A673 (cell line): ENCODE results near the gene GRHL3.

Source experiments
- CTCF ChIP-seq: fragments of 300-800, 200-600 bp; sonication (generic); conservative IDR thresholded peaks from 2 replicates; pipeline ENCODE4 v1.5.1; 2017; ENCODE audit warnings: low read depth, mild to moderate bottlenecking, antibody characterized with exemption, low read length, moderate library complexity, mixed read lengths
- EZH2 ChIP-seq: fragments of 200-600 bp; sonication (generic); IDR thresholded peaks from 2 replicates; pipeline ENCODE4 v1.6.1; 2017; ENCODE audit warnings: borderline replicate concordance, low read depth, mild to moderate bottlenecking, mixed read lengths, antibody characterized with exemption, low read length; ENCODE audit not compliant: poor library complexity, severe bottlenecking

- TF ChIP-seq CTCF (no peak), EZH2 (no peak)
These were observed 44.1 kb upstream of the GRHL3 start for GRCh38 chr1:24275104-24275410.
